OCI-LY7 (cell line): ENCODE data around the gene SLC35F2.

Experiments
- EZH2phosphoT487 ChIP-seq: fragments of 200-600 bp; sonication (generic); IDR thresholded peaks from 2 replicates; pipeline ENCODE4 v1.6.1; 2018; ENCODE audit warnings: low read depth, borderline replicate concordance, mild to moderate bottlenecking, mixed run types, antibody characterized with exemption, low read length, moderate library complexity, mixed read lengths
- TF ChIP-seq, protein P1 (sequence below): fragments of 200-600 bp; sonication (generic); conservative IDR thresholded peaks from 2 replicates; pipeline ENCODE4 v1.5.1; 2014; ENCODE audit warnings: mild to moderate bottlenecking, antibody characterized with exemption, low read length, moderate library complexity, mixed read lengths

DNA sequence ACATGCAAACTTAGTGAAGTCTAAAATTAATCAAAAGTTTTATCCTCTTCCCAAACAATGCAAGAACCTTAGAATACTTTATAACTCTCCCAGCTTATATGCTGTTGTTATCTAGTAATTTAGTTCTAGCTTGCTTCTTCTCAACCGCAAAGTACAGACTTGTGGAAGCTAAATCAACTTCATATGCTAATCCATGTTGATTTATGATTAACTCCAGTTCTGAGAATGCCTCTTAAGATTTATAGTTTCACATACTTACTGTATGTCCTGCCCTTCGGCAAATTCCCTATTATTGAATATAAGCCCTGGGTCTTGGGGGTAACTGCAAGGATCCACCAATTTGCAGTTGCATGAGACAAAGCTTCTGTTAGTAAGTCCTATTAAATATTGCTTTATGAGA is 17.6 kb upstream of the SLC35F2 start:
- TF ChIP-seq, protein P1, sequence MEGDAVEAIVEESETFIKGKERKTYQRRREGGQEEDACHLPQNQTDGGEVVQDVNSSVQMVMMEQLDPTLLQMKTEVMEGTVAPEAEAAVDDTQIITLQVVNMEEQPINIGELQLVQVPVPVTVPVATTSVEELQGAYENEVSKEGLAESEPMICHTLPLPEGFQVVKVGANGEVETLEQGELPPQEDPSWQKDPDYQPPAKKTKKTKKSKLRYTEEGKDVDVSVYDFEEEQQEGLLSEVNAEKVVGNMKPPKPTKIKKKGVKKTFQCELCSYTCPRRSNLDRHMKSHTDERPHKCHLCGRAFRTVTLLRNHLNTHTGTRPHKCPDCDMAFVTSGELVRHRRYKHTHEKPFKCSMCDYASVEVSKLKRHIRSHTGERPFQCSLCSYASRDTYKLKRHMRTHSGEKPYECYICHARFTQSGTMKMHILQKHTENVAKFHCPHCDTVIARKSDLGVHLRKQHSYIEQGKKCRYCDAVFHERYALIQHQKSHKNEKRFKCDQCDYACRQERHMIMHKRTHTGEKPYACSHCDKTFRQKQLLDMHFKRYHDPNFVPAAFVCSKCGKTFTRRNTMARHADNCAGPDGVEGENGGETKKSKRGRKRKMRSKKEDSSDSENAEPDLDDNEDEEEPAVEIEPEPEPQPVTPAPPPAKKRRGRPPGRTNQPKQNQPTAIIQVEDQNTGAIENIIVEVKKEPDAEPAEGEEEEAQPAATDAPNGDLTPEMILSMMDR, result no peak
- no peak for TF ChIP-seq EZH2phosphoT487
